Myocyte (in vitro differentiated cells): ENCODE data around the gene NR1D2. TPM values are rescaled to one million over a fixed set of nuclear protein-coding genes. Genes with fewer than 3 reads are reported as not detected.
A peak's percentile ranks its signal among the peaks of the same experiment; 100 is the strongest.

Experiments used
- DNase-seq: peaks from one replicate; pipeline ENCODE4 v3.0.0-alpha.2; 2012; ENCODE audit warnings: low read depth
- total RNA-seq: library from RNA; depleted of rRNA; stranded (reverse); fragments of >200 nt; gene quantifications from 2 replicates; pipeline ENCODE4 v1.2.3, GENCODE V29; 2014

NR1D2 gene
- total RNA-seq, 1 donor from 2014 or later: 15.5 TPM

DNA sequence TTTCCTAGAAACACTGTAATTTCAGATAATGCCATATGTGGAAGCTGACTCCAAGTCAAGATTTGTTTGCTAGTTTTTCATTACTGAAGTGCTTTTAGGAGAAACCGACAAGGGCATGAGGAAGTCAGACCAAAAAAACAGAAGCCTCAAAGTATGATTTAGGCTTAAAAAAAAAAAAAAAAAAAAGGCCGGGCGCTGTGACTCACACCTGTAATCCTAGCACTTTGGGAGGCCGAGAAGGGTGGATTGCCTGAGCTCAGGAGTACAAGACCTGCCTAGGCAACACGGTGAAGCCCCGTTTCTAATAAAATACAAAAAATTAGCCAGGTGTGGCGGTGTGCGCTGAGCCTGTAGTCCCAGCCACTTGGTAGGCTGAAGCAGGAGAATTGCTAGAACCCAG, 16.6 kb upstream of the NR1D2 start:
- no peak for DNase-seq

DNA sequence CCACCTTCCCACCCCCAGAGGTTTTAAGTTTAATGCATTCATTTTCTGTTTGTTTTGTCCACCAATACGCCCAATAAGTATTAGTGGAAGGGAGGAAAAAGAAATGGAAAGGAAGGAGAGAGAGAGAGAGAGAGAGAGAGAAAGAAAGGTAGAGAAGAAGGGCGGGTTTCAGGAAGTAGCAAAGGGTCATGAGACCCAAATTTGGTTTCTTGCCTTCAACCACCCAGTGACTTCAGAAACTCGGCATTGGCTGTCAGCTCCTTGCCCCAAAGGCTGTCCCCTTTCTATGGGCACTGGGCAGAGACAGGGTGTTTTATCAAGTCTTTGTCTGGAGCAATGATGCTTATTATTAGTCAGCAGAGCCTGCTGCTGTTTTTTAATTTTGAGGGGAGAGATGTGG, 13.5 kb upstream of the NR1D2 start:
- DNase-seq: no peak

DNA sequence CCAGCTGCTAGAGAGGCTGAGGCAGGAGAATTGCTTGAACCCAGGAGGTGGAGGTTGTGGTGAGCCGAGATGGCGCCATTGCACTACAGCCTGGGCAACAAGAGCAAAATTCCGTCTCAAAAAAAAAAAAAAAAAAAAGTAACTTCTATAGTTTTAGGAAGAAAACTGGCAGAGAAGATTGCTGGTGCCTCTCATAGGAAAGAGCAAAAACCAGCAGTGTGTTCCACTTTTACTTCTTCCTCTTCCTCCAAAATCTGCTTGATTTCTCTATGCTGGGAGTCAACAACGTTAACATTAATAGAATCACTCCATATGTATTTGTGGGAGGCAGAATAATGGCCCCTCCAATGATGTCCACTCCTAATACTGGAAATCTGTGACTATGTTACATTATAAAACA, 12.5 kb upstream of the NR1D2 start:
- DNase-seq: no peak

DNA sequence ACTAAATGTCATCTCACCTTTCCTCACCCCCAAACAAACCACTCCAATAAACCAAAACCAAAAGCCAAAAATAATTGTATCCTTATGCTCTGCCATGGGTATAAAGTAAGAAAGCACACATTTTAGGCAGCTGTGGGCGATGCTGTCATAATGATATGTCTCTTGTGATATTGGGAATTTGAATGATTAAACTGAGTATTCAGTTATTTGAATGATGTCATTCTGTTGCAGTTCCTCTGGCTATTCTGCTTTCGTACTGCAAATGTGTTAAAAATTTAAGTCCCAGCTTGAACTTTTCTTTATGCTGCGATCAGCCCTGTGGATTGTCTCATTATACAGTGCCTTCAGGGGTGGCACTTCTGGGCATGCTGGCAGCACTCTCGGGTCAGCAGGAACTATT, 10.8 kb upstream of the NR1D2 start:
- no peak for DNase-seq

DNA sequence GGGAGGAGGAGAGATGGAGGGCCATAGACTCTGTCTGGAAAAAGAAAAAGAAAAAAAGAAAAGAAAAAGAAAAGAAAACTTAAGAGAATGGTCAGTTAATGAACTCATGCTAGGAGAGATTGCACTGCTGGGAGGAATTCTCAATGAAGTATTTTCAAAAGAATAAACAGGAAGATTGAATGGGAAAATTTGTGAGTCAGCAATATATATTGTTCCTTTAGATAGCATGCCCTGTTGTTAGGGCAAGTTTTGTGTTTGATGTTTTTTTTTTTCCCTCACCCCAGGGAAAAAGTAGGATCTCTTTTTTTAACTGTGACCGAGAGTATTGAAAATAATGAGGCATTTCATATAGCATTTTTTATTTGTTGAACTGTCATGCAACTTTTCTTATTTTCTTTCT, 7.8 kb upstream of the NR1D2 start:
- no peak for DNase-seq

DNA sequence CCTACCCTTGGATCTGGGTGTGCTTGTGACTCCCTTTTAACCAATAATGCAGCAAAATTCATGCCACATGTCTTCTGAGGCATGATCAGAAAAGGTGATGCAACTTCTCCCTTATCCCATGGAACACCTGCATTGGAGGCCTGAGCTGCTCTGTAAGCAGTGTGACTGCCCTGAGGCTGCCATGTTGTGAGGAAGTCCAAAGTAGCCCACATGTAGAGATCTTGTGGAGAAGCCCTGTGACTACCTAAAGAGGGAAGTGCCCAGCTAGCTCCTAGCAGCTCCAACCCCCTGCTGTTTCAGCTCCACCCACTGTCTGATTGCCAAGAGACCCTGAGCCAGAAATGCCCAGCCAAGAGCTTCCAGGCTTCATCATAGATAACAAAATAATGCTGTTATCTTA, 6.4 kb upstream of the NR1D2 start:
- DNase-seq: no peak

DNA sequence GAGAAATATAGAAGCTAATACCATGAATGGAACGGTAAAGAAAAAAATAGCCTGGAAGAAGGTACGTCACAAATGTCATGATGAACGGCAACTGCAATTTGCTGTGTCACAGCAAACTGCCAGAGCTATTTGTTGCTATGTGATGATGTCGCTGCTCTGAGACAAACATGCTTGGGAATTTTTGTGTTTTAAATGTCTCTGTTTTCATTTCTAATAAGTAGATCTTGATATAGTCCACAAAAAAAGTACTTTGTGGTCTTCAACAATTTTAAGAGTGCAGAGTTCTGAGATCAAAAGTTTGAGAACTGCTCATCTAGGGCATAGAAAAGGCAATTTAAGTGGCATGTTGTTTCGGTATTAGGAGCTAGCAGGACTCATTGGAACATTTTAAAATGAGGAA, 4.3 kb upstream of the NR1D2 start:
- no peak for DNase-seq

DNA sequence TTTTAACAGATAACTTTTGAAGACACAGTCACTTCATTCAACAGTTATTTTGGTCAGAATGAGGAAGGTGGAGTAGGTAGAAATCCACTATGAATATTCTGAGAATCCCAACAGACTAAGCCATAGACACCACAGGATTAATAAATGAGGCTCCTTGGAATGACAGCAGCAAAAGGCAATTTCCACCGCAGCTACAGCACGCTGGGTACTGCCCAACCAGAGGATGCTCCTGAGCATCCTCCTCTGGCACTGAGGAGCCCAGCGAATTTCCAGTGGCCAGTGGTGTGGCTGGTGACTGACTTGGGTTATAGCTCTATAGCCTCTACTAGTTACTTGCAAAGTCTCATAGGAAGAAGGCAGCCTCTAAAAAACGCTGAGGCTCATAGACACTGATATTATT, 3.6 kb upstream of the NR1D2 start:
- DNase-seq: no peak

DNA sequence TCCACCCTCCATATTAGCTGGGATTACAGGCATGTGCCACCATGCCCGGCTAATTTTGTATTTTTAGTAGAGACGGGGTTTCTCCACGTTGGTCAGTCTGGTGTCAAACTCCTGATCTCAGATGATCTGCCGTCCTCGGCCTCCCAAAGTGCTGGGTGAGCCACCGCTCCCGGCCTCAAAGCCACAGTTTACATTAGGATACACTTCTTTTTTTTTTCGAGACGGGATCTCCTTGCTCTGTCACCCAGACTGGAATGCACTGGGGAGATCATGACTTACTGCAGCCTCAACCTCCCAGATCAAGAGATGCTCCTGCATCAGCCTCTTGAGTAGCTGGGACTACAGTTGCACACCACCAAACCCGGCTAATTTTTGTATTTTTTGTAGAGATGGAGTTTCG, 2.5 kb upstream of the NR1D2 start:
- no peak for DNase-seq

DNA sequence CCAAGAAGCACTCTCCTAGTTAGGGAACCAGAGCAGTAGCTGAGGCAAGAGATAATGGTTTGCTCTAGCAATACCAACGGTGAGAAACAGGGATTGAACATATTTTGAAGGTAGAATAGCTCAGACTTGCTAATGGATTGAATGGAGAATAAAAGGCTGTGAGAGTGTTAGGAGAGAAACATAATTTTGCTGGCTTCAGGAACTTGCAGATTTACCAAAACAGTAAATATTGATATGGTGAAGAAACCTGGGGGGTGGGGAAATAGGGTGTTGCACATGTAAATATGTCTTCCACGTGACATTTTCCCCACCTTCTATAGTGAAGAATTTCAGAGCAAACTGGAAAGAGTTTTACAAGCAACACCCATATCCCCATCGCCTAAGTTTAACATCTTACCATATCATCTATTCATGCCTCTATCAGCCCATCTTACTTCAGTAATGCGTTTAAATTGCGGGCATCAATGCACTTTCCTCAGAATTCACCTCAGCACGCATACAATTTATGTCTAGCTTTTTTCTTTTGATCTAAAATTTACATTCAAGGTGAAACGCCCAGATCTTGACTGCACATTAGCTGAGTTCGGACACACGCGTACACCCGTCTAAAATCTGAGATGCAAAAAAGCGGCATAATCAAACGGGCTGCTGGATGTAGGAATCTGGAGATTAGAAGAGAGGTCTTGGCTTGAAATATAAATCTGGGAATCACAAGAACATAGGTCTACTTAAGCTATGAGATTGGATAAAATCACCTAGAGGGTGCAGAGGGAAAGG, 891 bp upstream of the NR1D2 start:
- no peak for DNase-seq

DNA sequence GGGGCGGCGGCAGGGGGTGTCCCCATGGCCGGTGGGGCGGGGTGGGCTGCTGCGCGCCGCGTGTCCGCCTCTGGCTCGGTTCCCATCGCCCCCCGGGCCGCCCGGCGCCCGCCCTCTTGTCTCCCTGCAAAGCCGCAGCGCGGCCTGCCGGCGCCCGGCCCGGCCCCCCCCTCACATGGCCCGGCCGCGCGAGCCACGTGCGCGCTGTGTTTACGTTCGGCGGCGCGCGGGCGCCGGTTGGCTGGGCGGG, 502 bp downstream of the NR1D2 start:
- DNase-seq: no peak

DNA sequence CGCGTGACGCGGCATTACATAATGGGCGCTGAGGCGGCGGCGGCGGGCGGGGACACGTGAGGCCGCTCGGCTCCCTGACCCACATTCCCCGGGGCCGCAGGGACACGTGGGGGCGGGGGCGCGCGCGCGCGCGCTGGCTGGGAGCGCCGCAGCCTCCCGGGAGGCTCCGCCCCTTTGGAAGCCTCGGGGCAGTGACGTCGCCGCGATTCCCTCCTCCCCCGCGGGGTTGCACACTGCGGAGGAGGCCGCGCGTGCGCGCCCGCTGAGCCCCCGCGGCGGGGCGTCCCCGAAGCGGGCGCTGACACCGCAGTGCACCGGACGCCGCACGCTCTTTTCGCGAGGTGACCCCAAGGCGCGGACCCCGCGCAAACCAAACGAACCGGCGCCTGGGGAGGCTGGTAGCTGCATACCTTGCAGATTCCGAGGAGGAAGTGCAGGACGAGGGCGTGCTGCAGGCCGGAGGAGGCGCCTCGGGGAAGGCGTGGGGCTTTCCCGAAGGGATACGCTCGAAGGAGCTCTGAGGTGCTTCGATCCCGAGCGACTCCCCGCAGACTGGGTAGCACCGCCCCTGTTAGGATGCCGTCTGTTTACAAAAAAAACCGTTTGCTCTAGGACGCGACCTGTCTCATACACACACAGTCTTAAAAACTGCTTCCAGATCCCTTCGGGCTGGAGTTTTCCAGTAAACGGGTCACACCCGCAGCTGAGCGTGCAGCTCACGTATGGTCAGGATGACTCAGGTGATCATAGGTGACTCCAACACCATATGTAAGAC, 1.0 kb downstream of the NR1D2 start:
- DNase-seq: peak; percentile 97

DNA sequence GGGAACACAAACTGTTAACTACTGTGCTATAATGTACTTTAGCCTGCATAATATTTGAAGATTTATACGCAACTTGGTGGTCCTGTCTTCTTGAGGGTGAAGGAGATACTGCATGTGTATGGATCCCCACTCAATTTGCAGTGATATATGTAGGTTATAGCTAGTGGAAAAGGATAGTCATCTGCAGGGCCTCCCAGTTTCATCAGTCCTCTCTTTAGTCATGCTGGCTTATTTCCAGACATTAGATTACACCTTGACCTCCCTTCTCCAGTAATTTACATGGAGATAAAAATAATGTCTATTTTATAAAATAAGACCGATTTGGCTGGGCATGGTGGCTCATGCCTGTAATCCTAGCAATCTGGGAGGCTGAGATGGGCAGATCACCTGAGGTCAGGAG, 3.7 kb downstream of the NR1D2 start:
- DNase-seq: no peak

DNA sequence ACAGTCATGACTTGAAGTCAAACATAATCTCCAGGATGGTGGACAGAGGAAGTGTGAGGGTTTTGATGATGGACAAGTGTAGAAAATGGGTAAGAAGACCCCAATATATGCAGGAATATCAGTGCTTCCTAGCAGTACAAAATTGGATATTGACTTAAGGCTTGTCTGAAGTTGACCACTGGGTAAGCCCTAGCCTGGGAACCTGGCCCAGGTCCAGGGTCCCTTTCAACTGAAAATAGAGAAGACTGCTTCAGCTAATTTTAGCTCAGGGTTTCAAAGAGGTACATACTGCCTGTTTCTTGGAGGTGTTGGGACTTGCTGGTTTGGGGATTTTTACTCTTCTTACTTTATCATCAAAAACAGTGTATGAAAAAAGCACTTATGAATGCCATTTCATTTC, 4.7 kb downstream of the NR1D2 start:
- peak; percentile 76 for DNase-seq

DNA sequence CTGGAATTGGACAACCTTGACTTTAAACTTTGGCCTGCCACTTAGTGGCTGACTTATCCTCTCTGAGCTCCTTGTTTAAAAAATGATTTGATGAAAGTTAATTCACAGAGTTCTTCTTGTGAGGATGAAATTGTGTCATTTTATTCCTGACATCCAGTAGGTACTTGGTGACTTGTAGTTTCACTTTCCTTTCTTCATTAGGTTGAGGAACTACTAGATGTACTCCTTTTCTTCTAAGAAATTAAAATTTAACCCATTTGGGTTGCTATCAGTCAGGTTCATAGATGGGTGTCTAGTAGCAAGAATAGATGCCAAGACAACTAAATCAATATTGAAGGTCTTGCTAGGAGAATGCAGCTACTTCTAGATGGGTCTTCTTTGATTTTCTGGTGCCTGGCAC, 5.2 kb downstream of the NR1D2 start:
- DNase-seq: no peak

DNA sequence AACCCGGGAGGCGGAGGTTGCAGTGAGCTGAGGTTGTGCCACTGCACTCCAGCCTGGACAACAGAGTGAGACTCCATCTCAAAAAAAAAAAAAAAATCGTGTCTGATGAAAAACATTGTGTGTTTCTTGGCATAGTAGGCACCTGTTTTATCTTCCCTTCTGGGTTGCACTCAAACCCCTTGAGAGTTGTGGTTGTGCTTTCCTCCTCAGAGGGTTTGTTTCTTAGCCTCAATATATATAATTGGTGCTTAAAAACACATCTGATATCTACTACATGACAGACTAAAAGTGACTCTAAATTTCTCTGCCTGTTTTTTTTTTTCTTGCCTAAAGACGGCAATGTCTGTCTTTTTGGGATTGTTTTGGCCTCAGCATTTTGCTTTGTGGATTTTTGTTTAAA, 7.6 kb downstream of the NR1D2 start:
- DNase-seq: no peak

DNA sequence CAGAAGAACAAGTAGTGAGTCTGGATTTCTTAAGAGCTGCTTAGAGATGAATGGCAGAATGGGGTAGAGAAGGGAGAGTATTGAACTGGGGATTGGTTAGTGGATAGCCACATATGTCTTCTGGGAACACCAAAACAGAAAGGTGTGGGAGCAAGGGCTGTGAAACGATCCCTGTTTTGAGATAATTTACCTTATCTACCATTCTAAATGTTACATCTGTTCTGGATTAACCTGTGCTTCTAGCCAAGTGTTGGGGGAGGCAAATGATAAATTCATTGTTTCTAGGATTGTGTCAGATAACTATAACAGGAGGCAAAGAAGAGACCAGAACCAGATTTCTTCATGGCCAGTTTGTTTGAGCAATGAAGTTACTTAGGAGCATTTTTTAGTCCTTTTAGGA, 8.4 kb downstream of the NR1D2 start:
- DNase-seq: no peak

DNA sequence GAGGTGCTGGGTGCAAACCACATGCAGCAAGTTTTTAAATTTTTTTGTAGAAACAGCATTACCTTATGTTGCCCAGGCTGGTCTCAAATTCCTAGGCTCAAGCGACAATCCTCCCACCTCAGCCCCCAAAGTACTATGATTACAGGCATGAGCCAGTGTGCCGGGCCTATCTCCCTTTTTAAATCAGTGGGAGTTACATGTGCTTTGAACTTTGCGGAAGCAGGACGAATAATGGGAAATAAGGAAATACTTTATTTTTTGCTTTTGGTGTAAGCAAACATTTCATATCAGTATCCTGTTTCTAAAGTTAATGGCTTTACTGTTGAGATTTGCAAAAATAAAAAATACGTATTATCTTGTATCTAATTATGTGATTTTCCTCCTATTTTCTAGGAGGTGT, 9.1 kb downstream of the NR1D2 start:
- DNase-seq: no peak

DNA sequence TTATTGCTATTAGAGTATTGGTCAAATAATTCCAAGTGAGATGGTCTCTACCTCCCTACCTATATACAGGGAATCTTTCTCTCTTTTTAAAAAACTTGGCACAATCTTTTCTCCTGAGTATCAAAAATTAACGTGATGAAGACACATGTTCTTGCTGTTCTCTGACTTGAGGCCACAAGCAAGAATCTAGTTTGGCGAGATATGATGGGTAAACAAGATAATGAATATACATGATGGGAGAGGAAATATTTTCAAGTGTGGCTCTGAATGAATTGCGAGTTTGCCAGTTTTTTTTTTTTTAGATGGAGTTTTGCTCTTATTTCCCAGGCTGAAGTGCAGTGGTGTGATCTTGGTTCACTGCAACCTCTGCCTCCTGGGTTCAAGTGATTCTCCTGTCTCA, 11.6 kb downstream of the NR1D2 start:
- no peak for DNase-seq

DNA sequence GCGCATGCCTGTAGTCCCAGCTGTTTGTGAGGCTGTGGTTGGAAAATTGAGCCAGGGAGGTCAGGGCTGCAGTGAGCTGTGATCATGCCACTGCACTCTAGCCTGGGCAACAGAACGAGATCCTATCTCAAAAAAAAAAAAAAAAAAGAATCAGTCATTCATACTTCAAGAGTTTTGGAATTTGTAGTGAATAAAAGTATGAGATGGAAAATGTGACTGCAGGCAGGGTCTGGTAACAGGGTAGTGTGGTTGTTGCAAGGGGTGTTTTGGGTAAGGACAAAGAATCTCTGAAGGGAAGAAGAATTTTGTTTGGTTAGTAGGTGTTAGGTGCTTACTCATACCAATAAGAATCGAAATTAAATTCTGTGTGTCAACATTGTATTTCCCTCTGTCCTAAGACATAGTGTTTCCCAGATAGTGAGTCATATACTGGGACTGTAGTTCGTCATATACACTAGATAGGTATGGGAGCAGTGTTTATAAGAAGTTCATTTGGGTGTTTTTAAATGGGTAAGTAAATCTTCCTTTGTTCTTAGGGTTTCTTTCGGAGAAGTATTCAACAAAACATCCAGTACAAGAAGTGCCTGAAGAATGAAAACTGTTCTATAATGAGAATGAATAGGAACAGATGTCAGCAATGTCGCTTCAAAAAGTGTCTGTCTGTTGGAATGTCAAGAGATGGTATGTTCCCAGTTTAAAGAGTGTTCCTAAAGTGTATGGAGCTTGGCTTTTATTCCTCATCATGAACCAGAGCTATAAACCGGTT, 14.2 kb downstream of the NR1D2 start:
- DNase-seq: no peak

DNA sequence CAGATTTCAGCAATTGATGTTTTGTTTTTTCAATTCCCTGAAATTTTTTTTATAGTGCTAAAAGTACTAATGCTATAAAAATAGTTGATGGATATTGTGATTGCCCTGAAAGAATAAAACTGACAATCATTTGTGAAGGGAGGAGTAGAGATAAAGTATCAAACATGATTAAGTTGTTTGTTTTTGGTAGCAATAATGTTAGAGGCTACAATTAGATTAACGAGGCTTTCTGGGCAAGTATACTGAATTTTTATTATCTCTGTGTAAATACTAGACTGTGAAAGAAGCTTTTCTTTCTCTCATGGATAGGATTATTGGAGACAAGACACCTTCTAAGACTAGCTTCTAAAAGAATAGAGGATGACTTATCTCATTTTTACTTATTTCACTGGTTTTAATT, 15.6 kb downstream of the NR1D2 start:
- no peak for DNase-seq

DNA sequence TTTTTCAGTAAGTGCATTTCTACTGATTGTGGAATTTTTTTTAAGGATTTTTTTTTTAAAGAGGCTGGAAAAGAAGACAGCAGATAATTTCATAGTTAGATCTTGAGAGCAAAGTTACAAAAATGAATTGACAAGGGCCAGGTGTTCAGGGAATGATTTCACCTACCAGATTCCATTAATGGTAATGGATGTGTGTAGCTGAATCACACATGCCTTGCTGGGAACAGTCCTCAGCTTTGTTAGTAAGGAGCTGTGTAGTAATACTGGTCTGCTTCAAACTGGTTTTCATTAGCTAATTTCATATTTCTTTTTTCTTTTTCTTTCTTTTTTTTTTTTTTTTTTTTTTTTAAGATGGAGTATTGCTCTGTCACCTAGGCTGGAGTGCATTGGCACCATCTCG, 16.0 kb downstream of the NR1D2 start:
- DNase-seq: peak; percentile 47

DNA sequence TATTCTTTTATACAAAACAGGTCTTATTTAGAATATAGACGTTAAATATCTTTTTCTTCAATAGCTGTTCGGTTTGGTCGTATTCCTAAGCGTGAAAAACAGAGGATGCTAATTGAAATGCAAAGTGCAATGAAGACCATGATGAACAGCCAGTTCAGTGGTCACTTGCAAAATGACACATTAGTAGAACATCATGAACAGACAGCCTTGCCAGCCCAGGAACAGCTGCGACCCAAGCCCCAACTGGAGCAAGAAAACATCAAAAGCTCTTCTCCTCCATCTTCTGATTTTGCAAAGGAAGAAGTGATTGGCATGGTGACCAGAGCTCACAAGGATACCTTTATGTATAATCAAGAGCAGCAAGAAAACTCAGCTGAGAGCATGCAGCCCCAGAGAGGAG, 16.8 kb downstream of the NR1D2 start:
- peak; percentile 64 for DNase-seq
